Activated CD4-positive, CD25-positive, alpha-beta regulatory T cell treated with anti-CD3 and anti-CD28 coated beads, Interleukin-2, amount 50 U/mL, for 16 hours (primary cell): Measurements from ENCODE around the gene TOR1AIP2.

Source experiments
- DNase-seq: peaks from one replicate; pipeline ENCODE4 v3.0.0-alpha.2; 2020; ENCODE audit warnings: low read depth, low spot score

TOR1AIP2 gene

GRCh38 chr1:179877586-179878265 lies at the start of gene TOR1AIP2:
TOR1AIP2 (minus strand) TSS chr1:179877803; CDS start chr1:179852665, 25,138 bp downstream.
- DNase-seq, result peak; percentile 79

GRCh38 chr1:179926850-179927205 lies 49.2 kb upstream of the TOR1AIP2 start:
- no peak for DNase-seq

GRCh38 chr1:179925922-179926849 lies 48.6 kb upstream of the TOR1AIP2 start:
- DNase-seq, result no peak

- DNase-seq, result no peak
Observed at GRCh38 chr1:179925302-179925701, 47.7 kb upstream of the TOR1AIP2 start.

- no peak for DNase-seq
Observed at GRCh38 chr1:179924268-179924667, 46.7 kb upstream of the TOR1AIP2 start.

GRCh38 chr1:179923029-179923428 lies 45.4 kb upstream of the TOR1AIP2 start:
- no peak for DNase-seq

GRCh38 chr1:179921981-179922872 lies 44.6 kb upstream of the TOR1AIP2 start:
- no peak for DNase-seq

- no peak for DNase-seq
Observed at GRCh38 chr1:179921472-179921871, 43.9 kb upstream of the TOR1AIP2 start.

GRCh38 chr1:179917601-179918429 lies 40.2 kb upstream of the TOR1AIP2 start:
- DNase-seq, result no peak

GRCh38 chr1:179911812-179912211 lies 34.2 kb upstream of the TOR1AIP2 start:
- DNase-seq, result no peak

- DNase-seq, result no peak
Observed at GRCh38 chr1:179910934-179911333, 33.3 kb upstream of the TOR1AIP2 start.

GRCh38 chr1:179889589-179889988 lies 12.0 kb upstream of the TOR1AIP2 start:
- no peak for DNase-seq

GRCh38 chr1:179888071-179888470 lies 10.5 kb upstream of the TOR1AIP2 start:
- no peak for DNase-seq

- DNase-seq, result peak; percentile 51
Observed at GRCh38 chr1:179883745-179884138, 6.1 kb upstream of the TOR1AIP2 start.

- DNase-seq, result no peak
Observed at GRCh38 chr1:179883040-179883744, 5.6 kb upstream of the TOR1AIP2 start.

- peak; percentile 94 for DNase-seq
Observed at GRCh38 chr1:179882253-179883039, 4.8 kb upstream of the TOR1AIP2 start, which contains the start of gene TOR1AIP1. TOR1AIP1 (plus strand) TSS chr1:179882285; CDS start chr1:179882503, 218 bp downstream.

- no peak for DNase-seq
Observed at GRCh38 chr1:179881642-179882252, 4.1 kb upstream of the TOR1AIP2 start.

GRCh38 chr1:179879797-179880196 lies 2.2 kb upstream of the TOR1AIP2 start:
- DNase-seq, result no peak

GRCh38 chr1:179876300-179876715 lies 1.3 kb downstream of the TOR1AIP2 start:
- no peak for DNase-seq
